PC-9 (cell line): ENCODE measurements around the gene MYBPHL. TPM values are rescaled to one million over a fixed set of nuclear protein-coding genes. Genes with fewer than 3 reads are reported as not detected.

Source experiments
- BruUV-seq: library from RNA; stranded (reverse); fragments of 400-500 nt; replicated peaks from 2 replicates; lab custom pipeline; 2021; lab: Mats Ljungman, UMichigan
- CTCF ChIA-PET: fragments of 300-600 bp; sonication (Branson Sonifier 250); formaldehyde crosslinking; loops from one replicate; lab custom pipeline; 2022; ENCODE audit warnings: antibody characterized with exemption; lab: Charles Lee
- POLR2A ChIA-PET: fragments of 300-600 bp; sonication (Branson Sonifier 250); formaldehyde crosslinking; loops from one replicate; lab custom pipeline; 2022; ENCODE audit warnings: antibody characterized with exemption; ENCODE audit not compliant: unreplicated experiment; lab: Charles Lee
- DNase-seq, 2 experiments: peaks; one replicate each; pipeline versions ENCODE4 v3.0.0 to v3.0.0-alpha.2; 2015 to 2022; ENCODE audit warnings: mixed read lengths in 1 of 2
- H2AFZ ChIP-seq: fragments of 200-600 bp; sonication (generic); 2 replicates; pipeline ENCODE4 v1.8.1; 2017; ENCODE audit warnings: antibody characterized with exemption
- H3F3A ChIP-seq: fragments of 200-600 bp; sonication (generic); 2 replicates; pipeline ENCODE4 v1.8.1; 2017; ENCODE audit warnings: antibody characterized with exemption, mild to moderate bottlenecking, low read depth; ENCODE audit not compliant: insufficient read depth
- H3K27ac ChIP-seq: fragments of 200-600 bp; sonication (generic); 2 replicates; pipeline ENCODE4 v1.6.1; 2016; ENCODE audit warnings: mixed run types
- H3K27me3 ChIP-seq: fragments of 200-600 bp; sonication (generic); 2 replicates; pipeline ENCODE4 v1.6.1; 2016; ENCODE audit warnings: low read depth, mixed run types; ENCODE audit not compliant: insufficient read depth
- H3K36me3 ChIP-seq: fragments of 200-600 bp; sonication (generic); 2 replicates; pipeline ENCODE4 v1.6.1; 2016; ENCODE audit warnings: low read depth, mixed run types
- H3K4me1 ChIP-seq: fragments of 200-600 bp; sonication (generic); replicated peaks from 2 replicates; pipeline ENCODE4 v1.6.1; 2016; ENCODE audit warnings: mixed run types; ENCODE audit not compliant: insufficient read depth
- H3K4me2 ChIP-seq: fragments of 200-600 bp; sonication (generic); 2 replicates; pipeline ENCODE4 v1.6.1; 2017; ENCODE audit warnings: mixed run types
- H3K4me3 ChIP-seq: fragments of 200-600 bp; sonication (generic); 2 replicates; pipeline ENCODE4 v1.6.1; 2016; ENCODE audit warnings: mixed run types
- H3K79me2 ChIP-seq: fragments of 200-600 bp; sonication (generic); 2 replicates; pipeline ENCODE4 v1.6.1; 2017; ENCODE audit warnings: low read depth, mixed run types
- H3K9me2 ChIP-seq: fragments of 200-600 bp; sonication (generic); 2 replicates; pipeline ENCODE4 v1.8.1; 2017; ENCODE audit warnings: mild to moderate bottlenecking; ENCODE audit not compliant: insufficient read depth
- H3K9me3 ChIP-seq: fragments of 200-600 bp; sonication (generic); 2 replicates; pipeline ENCODE4 v1.8.1; 2016; ENCODE audit warnings: low read depth; ENCODE audit not compliant: insufficient read depth
- H4K20me1 ChIP-seq: fragments of 200-600 bp; sonication (generic); 2 replicates; pipeline ENCODE4 v1.8.1; 2017; ENCODE audit not compliant: insufficient read depth
- CTCF ChIP-seq: fragments of 200-600 bp; sonication (generic); conservative IDR thresholded peaks from 2 replicates; pipeline ENCODE4 v1.6.1; 2017; ENCODE audit warnings: mixed run types, antibody characterized with exemption, mild to moderate bottlenecking, moderate library complexity
- EZH2 ChIP-seq: fragments of 200-600 bp; sonication (generic); IDR thresholded peaks from 2 replicates; pipeline ENCODE4 v1.8.0; 2017; ENCODE audit warnings: antibody characterized with exemption, low read depth
- intact Hi-C: fragments of 100-400 bp; cut with micrococcal nuclease; formaldehyde crosslinking; loops from one replicate; pipeline ENCODE4 v1.10.0; 2022; ENCODE audit not compliant: unreplicated experiment
- total RNA-seq: library from RNA; stranded (reverse); gene quantifications from 2 replicates; pipeline ENCODE4 v1.2.3, GENCODE V29; 2021

Gene MYBPHL
- total RNA-seq, 1 experiment from 2014 or later: not detected

- Histone ChIP-seq H3K4me2 (no peak overlapping the region), H3F3A (no peaks in the 10 kb centered on the region), H3K27me3 (no peaks in the 10 kb centered on the region), H3K4me1 (no peaks in the 10 kb centered on the region), H4K20me1 (no peaks in the 10 kb centered on the region), H3K27ac (no peak overlapping the region), H3K9me3 (no peaks in the 10 kb centered on the region), H3K9me2 (no peaks in the 10 kb centered on the region), H3K4me3 (no peak overlapping the region), H3K36me3 (no peaks in the 10 kb centered on the region), H3K79me2 (no peaks in the 10 kb centered on the region), H2AFZ (no peak overlapping the region)
- POLR2A ChIA-PET: no interaction called here
- TF ChIP-seq EZH2: no peak
- TF ChIP-seq CTCF: no peak
- no peak for DNase-seq
- no TSS peak for BruUV-seq
- intact Hi-C loops: no loop called here
- CTCF ChIA-PET: no interaction called here
Observed at GRCh38 chr1:109347511-109347910, 40.7 kb upstream of the MYBPHL start.

- H3K79me2 ChIP-seq: no peaks in the 10 kb centered on the region
- peaks cover 8% of the 10 kb centered on the region for H3K36me3 ChIP-seq
- H3K27me3 ChIP-seq: no peaks in the 10 kb centered on the region
- ChIA-PET POLR2A (interaction anchor here (0.7 kb wide), 1 partner anchor 1639 kb away, joined by 4 read pairs; no protein-coding TSS in a partner anchor), CTCF (no interaction called here)
- no peaks in the 10 kb centered on the region for H4K20me1 ChIP-seq
- TF ChIP-seq CTCF (no peak), EZH2 (no peak)
- H3K4me2 ChIP-seq: no peak overlapping the region
- H2AFZ ChIP-seq: no peak overlapping the region
- H3K4me3 ChIP-seq: no peak overlapping the region
- no TSS peak for BruUV-seq
- intact Hi-C loops: no loop called here
- H3K9me3 ChIP-seq: no peaks in the 10 kb centered on the region
- no peaks in the 10 kb centered on the region for H3K4me1 ChIP-seq
- H3F3A ChIP-seq: no peaks in the 10 kb centered on the region; the same call in 1 of the 2 replicates
- DNase-seq: no peak
- no peak overlapping the region for H3K27ac ChIP-seq
- no peaks in the 10 kb centered on the region for H3K9me2 ChIP-seq
Observed at GRCh38 chr1:109341944-109342930, 35.4 kb upstream of the MYBPHL start.

- peaks cover 13% of the 10 kb centered on the region for H3K36me3 ChIP-seq
- ChIA-PET CTCF (no interaction called here), POLR2A (no interaction called here)
- H3K9me3 ChIP-seq: no peaks in the 10 kb centered on the region
- BruUV-seq: no TSS peak
- no peak overlapping the region for H3K27ac ChIP-seq
- H3K27me3 ChIP-seq: no peaks in the 10 kb centered on the region
- intact Hi-C loops: no loop called here
- TF ChIP-seq EZH2: no peak
- no peak for TF ChIP-seq CTCF
- no peak overlapping the region for H2AFZ ChIP-seq
- H3F3A ChIP-seq: no peaks in the 10 kb centered on the region; the same call in 1 of the 2 replicates
- no peaks in the 10 kb centered on the region for H4K20me1 ChIP-seq
- DNase-seq: no peak
- no peak overlapping the region for H3K4me3 ChIP-seq
- no peaks in the 10 kb centered on the region for H3K79me2 ChIP-seq
- no peaks in the 10 kb centered on the region for H3K4me1 ChIP-seq
- no peak overlapping the region for H3K4me2 ChIP-seq
- H3K9me2 ChIP-seq: no peaks in the 10 kb centered on the region
Observed at GRCh38 chr1:109338608-109339007, 31.8 kb upstream of the MYBPHL start.
